Parathyroid adenoma (tissue), 2 donors: ENCODE results near the gene PRCC.

Experiments
- H2AFZ ChIP-seq: fragments of 300-600 bp; sonication (generic); one replicate; pipeline ENCODE4 v1.7.0; 2017; ENCODE audit warnings: antibody characterized with exemption, mild to moderate bottlenecking
- H3K27ac ChIP-seq: fragments of 300-600 bp; sonication (generic); one replicate; pipeline ENCODE4 v1.7.0; 2017
- H3K27me3 ChIP-seq: fragments of 300-600 bp; sonication (generic); one replicate; pipeline ENCODE4 v1.7.0; 2017; ENCODE audit warnings: low read length; ENCODE audit not compliant: control insufficient read depth, insufficient read depth
- H3K36me3 ChIP-seq: fragments of 300-600 bp; sonication (generic); one replicate; pipeline ENCODE4 v1.7.0; 2017; ENCODE audit warnings: low read length; ENCODE audit not compliant: control insufficient read depth, insufficient read depth
- H3K4me1 ChIP-seq: fragments of 300-600 bp; sonication (generic); one replicate; pipeline ENCODE4 v1.7.0; 2017; ENCODE audit warnings: control low read depth
- H3K4me2 ChIP-seq: fragments of 300-600 bp; sonication (generic); one replicate; pipeline ENCODE4 v1.7.0; 2017; ENCODE audit warnings: low read length
- H3K4me3 ChIP-seq: fragments of 300-600 bp; sonication (generic); one replicate; pipeline ENCODE4 v1.7.0; 2017; ENCODE audit warnings: low read depth, low read length
- H3K79me2 ChIP-seq: fragments of 300-600 bp; sonication (generic); one replicate; pipeline ENCODE4 v1.7.0; 2017; ENCODE audit warnings: control low read depth
- H3K9ac ChIP-seq: fragments of 300-600 bp; sonication (generic); one replicate; pipeline ENCODE4 v1.7.0; 2017; ENCODE audit warnings: mild to moderate bottlenecking
- H3K9me3 ChIP-seq: fragments of 300-600 bp; sonication (generic); one replicate; pipeline ENCODE4 v1.7.0; 2017; ENCODE audit warnings: low read length; ENCODE audit not compliant: control insufficient read depth
- TF ChIP-seq, protein P1 (sequence below): fragments of 300-600 bp; sonication (generic); IDR thresholded peaks from one replicate; pipeline ENCODE4 v1.7.0; 2017; ENCODE audit warnings: antibody characterized with exemption, mild to moderate bottlenecking
- donor health status: primary hyperparathyroidism.

The PRCC gene

DNA sequence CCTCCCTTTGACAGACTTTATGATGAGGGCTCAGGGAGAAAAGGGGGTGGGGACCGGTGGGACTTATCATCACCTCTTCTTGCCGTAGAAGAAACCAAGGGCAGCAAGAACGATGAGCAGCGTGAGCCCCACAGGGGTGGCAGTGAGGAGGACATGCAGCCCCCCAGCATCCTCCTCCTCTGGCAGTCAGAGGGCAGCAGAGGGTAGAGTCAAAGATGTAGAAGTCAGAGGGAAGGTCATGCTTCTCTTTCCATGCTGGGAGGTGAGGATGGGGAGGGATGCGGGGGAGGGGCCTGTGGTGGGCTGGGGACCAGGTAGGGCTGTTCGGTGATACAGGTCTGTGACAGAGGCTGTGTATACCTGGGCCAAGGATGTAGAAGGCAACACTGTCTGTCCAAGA, 76.8 kb downstream of the PRCC start:
- H3K4me2 ChIP-seq, result no peak overlapping the region
- H2AFZ ChIP-seq, result no peak overlapping the region
- no peaks in the 10 kb centered on the region for H3K27me3 ChIP-seq
- no peaks in the 10 kb centered on the region for H3K36me3 ChIP-seq
- H3K9ac ChIP-seq, result no peak overlapping the region
- no peaks in the 10 kb centered on the region for H3K79me2 ChIP-seq
- no peak overlapping the region for H3K4me3 ChIP-seq
- no peaks in the 10 kb centered on the region for H3K9me3 ChIP-seq
- no peaks in the 10 kb centered on the region for H3K4me1 ChIP-seq
- TF ChIP-seq, protein P1, sequence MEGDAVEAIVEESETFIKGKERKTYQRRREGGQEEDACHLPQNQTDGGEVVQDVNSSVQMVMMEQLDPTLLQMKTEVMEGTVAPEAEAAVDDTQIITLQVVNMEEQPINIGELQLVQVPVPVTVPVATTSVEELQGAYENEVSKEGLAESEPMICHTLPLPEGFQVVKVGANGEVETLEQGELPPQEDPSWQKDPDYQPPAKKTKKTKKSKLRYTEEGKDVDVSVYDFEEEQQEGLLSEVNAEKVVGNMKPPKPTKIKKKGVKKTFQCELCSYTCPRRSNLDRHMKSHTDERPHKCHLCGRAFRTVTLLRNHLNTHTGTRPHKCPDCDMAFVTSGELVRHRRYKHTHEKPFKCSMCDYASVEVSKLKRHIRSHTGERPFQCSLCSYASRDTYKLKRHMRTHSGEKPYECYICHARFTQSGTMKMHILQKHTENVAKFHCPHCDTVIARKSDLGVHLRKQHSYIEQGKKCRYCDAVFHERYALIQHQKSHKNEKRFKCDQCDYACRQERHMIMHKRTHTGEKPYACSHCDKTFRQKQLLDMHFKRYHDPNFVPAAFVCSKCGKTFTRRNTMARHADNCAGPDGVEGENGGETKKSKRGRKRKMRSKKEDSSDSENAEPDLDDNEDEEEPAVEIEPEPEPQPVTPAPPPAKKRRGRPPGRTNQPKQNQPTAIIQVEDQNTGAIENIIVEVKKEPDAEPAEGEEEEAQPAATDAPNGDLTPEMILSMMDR, result no peak
- no peak overlapping the region for H3K27ac ChIP-seq

DNA sequence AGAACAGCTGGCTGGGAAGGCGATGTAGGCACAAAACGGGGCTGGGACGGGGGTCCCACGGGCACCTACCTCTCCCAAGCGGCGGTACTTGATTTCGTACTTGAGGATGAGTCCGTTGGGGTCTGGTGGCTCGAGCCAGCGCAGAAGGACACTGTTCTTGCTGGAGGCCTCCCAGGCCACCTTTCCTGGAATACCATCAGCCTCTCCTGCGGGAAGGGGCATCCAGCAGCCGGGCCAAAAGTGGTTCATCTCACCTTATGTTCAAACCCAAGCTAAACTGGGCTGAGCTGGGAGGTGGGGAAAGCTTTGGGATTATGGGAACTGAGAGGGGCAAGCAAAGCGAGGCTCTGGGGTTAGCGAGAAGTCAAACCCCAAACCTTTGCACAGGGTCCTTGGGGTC, 77.3 kb downstream of the PRCC start:
- Histone ChIP-seq H3K4me1 (no peaks in the 10 kb centered on the region), H3K27me3 (no peaks in the 10 kb centered on the region), H3K79me2 (no peaks in the 10 kb centered on the region), H3K9ac (no peak overlapping the region), H3K27ac (no peak overlapping the region), H3K4me2 (no peak overlapping the region), H3K4me3 (no peak overlapping the region), H3K9me3 (no peaks in the 10 kb centered on the region), H2AFZ (no peak overlapping the region), H3K36me3 (no peaks in the 10 kb centered on the region)
- TF ChIP-seq, protein P1, result no peak

DNA sequence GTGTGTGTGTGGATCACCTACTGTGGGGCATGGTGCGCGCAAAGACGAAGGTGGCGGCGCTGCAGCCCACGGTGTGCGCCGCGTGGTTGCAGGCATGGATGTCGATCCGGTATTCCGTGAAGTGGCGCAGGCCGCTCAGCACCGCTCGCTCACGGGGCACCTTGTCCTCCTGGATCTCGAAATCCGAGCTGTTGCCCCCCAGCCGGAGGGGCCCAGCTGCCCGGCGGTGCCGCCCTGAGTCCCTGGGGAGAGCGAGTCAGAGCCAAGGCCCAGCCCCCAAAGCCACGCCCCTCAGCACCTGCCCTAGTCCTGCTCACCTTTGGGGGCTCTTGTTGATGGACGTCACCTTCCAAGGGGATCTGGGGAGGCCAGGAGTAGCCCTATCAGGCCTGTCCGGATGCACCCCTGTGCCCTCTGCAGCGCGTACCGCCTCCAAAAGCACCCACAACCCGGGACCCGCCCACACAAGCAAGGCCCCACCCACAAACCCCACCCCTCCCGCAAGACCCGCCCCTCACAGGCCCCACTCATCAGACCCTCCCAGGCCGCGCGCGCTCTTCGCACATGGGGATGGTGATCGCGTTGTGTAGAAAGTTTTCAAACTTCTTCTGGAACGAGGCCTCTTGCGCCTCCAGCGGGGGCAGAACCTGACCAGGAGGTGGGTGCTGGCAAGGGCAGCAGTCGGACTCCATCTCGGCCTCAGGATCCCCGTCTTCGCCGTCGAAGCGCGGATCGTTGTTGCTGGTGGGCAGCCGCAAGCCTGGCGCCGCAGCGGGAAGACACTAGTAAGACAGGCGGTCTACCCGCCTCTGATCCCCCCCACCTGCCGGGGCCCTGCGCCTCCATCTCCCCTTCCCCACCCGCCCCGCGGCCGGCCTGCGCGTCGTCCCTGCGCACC, 78.0 kb downstream of the PRCC start:
- Histone ChIP-seq H3K4me3 (no peak overlapping the region), H3K4me1 (no peaks in the 10 kb centered on the region), H3K27me3 (no peaks in the 10 kb centered on the region), H3K27ac (no peak overlapping the region), H3K79me2 (no peaks in the 10 kb centered on the region), H3K9ac (no peak overlapping the region), H3K9me3 (no peaks in the 10 kb centered on the region), H2AFZ (no peak overlapping the region), H3K36me3 (no peaks in the 10 kb centered on the region), H3K4me2 (no peak overlapping the region)
- TF ChIP-seq, protein P1, result no peak

DNA sequence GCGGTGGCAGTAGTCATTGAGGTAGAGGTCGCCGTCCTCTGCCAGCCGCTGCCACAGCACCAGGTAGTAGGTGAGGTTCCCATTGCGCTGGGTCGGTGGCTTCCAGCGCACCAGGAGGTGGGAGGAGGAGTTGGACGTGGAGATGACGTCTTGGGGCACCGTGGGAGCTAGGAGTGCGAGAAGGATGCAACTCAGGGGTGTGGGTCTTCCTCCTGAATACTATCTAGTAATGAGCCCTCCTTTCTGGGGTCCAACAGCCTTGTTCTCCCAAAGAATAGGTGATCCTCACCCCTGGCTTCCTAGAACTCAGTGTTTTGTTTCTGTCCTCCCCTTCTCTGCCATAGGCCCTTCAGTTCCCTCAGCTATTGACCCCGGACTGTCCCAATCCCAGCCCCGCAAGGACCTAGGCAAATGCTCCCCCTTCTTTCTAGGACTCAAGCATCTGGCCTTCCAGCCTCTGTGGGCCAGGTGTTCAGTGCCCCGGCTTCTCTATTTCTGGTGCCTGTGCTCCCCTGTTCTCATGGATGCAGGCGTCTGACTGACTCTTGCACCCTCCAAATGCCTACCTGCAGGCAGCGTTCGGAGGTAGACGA, 78.7 kb downstream of the PRCC start:
- no peaks in the 10 kb centered on the region for H3K36me3 ChIP-seq
- no peak overlapping the region for H3K4me3 ChIP-seq
- TF ChIP-seq, protein P1, result no peak
- no peak overlapping the region for H2AFZ ChIP-seq
- H3K27ac ChIP-seq, result no peak overlapping the region
- no peaks in the 10 kb centered on the region for H3K27me3 ChIP-seq
- no peaks in the 10 kb centered on the region for H3K79me2 ChIP-seq
- no peaks in the 10 kb centered on the region for H3K4me1 ChIP-seq
- no peak overlapping the region for H3K9ac ChIP-seq
- no peak overlapping the region for H3K4me2 ChIP-seq
- no peaks in the 10 kb centered on the region for H3K9me3 ChIP-seq
